Putamen (tissue), 1 donor: Measurements from ENCODE around the gene NRF1.

Experiments
- DNase-seq: peaks from one replicate; pipeline ENCODE4 v3.0.0-alpha.2; 2016; ENCODE audit warnings: low spot score

Gene NRF1

GRCh38 chr7:129771201-129771927 is 159.8 kb downstream of the NRF1 start:
- no peak for DNase-seq

GRCh38 chr7:129771928-129772479 is 160.5 kb downstream of the NRF1 start:
- no peak for DNase-seq

GRCh38 chr7:129772646-129773280 is 161.2 kb downstream of the NRF1 start:
- DNase-seq: no peak

- DNase-seq: no peak
Observed at GRCh38 chr7:129773328-129773731, 161.8 kb downstream of the NRF1 start.

- DNase-seq: no peak
Observed at GRCh38 chr7:129773871-129774270, 162.4 kb downstream of the NRF1 start.

- DNase-seq: no peak
Observed at GRCh38 chr7:129774359-129774758, 162.8 kb downstream of the NRF1 start.

GRCh38 chr7:129774871-129775694 is 163.6 kb downstream of the NRF1 start:
- DNase-seq: no peak

GRCh38 chr7:129775695-129776361 is 164.3 kb downstream of the NRF1 start:
- DNase-seq: no peak

- no peak for DNase-seq
Observed at GRCh38 chr7:129776362-129776722, 164.8 kb downstream of the NRF1 start.

- no peak for DNase-seq
Observed at GRCh38 chr7:129777195-129777844, 165.8 kb downstream of the NRF1 start.

GRCh38 chr7:129777993-129778769 is 166.7 kb downstream of the NRF1 start:
- DNase-seq: no peak

GRCh38 chr7:129778770-129779601 is 167.5 kb downstream of the NRF1 start:
- no peak for DNase-seq

- no peak for DNase-seq
Observed at GRCh38 chr7:129779602-129780256, 168.2 kb downstream of the NRF1 start.

- DNase-seq: no peak
Observed at GRCh38 chr7:129780257-129780973, 168.9 kb downstream of the NRF1 start.

- DNase-seq: no peak
Observed at GRCh38 chr7:129780974-129781927, 169.7 kb downstream of the NRF1 start.

- no peak for DNase-seq
Observed at GRCh38 chr7:129781928-129782817, 170.7 kb downstream of the NRF1 start.
